MCF 10A (cell line): ENCODE data around the gene PPP6R3. TPM values are rescaled to one million over a fixed set of nuclear protein-coding genes. Genes with fewer than 3 reads are reported as not detected.

Experiments
- BruUV-seq: library from RNA; stranded (reverse); fragments of 400-500 nt; replicated peaks from 2 replicates; lab custom pipeline; 2021; lab: Mats Ljungman, UMichigan
- CTCF ChIA-PET: fragments of 300-600 bp; sonication (Branson Sonifier 250); formaldehyde crosslinking; extraction: SDS; loops from one replicate; lab custom pipeline; 2021; ENCODE audit warnings: antibody characterized with exemption, inconsistent platforms; lab: Yijun Ruan, JAX
- POLR2A ChIA-PET: fragments of 300-600, 350-650 bp; sonication (Branson Sonifier 250); formaldehyde crosslinking; extraction: SDS; loops from one replicate; lab custom pipeline; 2020; ENCODE audit warnings: antibody characterized with exemption, inconsistent platforms; lab: Yijun Ruan, JAX
- DNase-seq: peaks from one replicate; pipeline ENCODE4 v3.0.0-alpha.2; 2018; ENCODE audit not compliant: unreplicated experiment
- H3K27ac Mint-ChIP-seq: one replicate; pipeline ENCODE4 v1.8.0; 2022; ENCODE audit warnings: mild to moderate bottlenecking, low read depth, mixed read lengths; ENCODE audit not compliant: unreplicated experiment
- H3K27me3 Mint-ChIP-seq: one replicate; pipeline ENCODE4 v1.8.0; 2022; ENCODE audit warnings: mixed read lengths; ENCODE audit not compliant: insufficient read depth, unreplicated experiment
- H3K36me3 Mint-ChIP-seq: one replicate; pipeline ENCODE4 v1.8.0; 2022; ENCODE audit warnings: mild to moderate bottlenecking, moderate library complexity, mixed read lengths; ENCODE audit not compliant: insufficient read depth, unreplicated experiment
- H3K4me1 Mint-ChIP-seq: one replicate; pipeline ENCODE4 v1.8.0; 2022; ENCODE audit warnings: mixed read lengths; ENCODE audit not compliant: insufficient read depth, unreplicated experiment
- H3K4me3 Mint-ChIP-seq: one replicate; pipeline ENCODE4 v1.8.0; 2022; ENCODE audit warnings: mild to moderate bottlenecking, moderate library complexity, mixed read lengths; ENCODE audit not compliant: unreplicated experiment
- H3K9me3 Mint-ChIP-seq: one replicate; pipeline ENCODE4 v1.8.0; 2022; ENCODE audit warnings: mixed read lengths; ENCODE audit not compliant: unreplicated experiment
- CTCF ChIP-seq: fragments of 200-600 bp; IDR thresholded peaks from one replicate; pipeline ENCODE4 v1.8.0; 2022; ENCODE audit warnings: antibody characterized with exemption, mild to moderate bottlenecking; ENCODE audit not compliant: unreplicated experiment
- intact Hi-C: fragments of 100-400 bp; cut with micrococcal nuclease; formaldehyde crosslinking; loops from 2 replicates; pipeline ENCODE4 v1.14.1; 2022
- total RNA-seq: library from RNA; stranded (reverse); gene quantifications from 2 replicates; pipeline ENCODE4 v1.2.3, GENCODE V29; 2022

Gene PPP6R3
- total RNA-seq, 1 experiment from 2014 or later: 95.7 TPM

- ChIA-PET CTCF (no interaction called here), POLR2A (no interaction called here)
- Mint-ChIP-seq H3K36me3 (no peaks in the 10 kb centered on the region), H3K4me3 (no peak overlapping the region), H3K27me3 (peaks cover 35% of the 10 kb centered on the region), H3K4me1 (peaks cover 6% of the 10 kb centered on the region), H3K9me3 (no peaks in the 10 kb centered on the region), H3K27ac (no peak overlapping the region)
- BruUV-seq: no TSS peak
- intact Hi-C loops: no loop called here
- no peak for DNase-seq
- TF ChIP-seq CTCF: no peak
Measured at GRCh38 chr11:68653486-68654430, 193.2 kb downstream of the PPP6R3 start.

GRCh38 chr11:68654978-68655377 lies 194.4 kb downstream of the PPP6R3 start:
- TF ChIP-seq CTCF: no peak
- DNase-seq: no peak
- BruUV-seq: no TSS peak
- ChIA-PET POLR2A (interaction anchor here (0.6 kb wide), 1 partner anchor 11 kb away, joined by 3 read pairs; no protein-coding TSS in a partner anchor), CTCF (interaction anchor here (0.8 kb wide), 1 partner anchor 9 kb away, joined by 3 read pairs; no protein-coding TSS in a partner anchor)
- Mint-ChIP-seq H3K9me3 (no peaks in the 10 kb centered on the region), H3K27ac (no peak overlapping the region), H3K36me3 (no peaks in the 10 kb centered on the region), H3K4me1 (peaks cover 13% of the 10 kb centered on the region), H3K27me3 (peaks cover 35% of the 10 kb centered on the region), H3K4me3 (no peak overlapping the region)
- intact Hi-C loops: no loop called here

GRCh38 chr11:68655406-68655805 lies 194.9 kb downstream of the PPP6R3 start:
- H3K4me3 Mint-ChIP-seq: no peak overlapping the region
- ChIA-PET POLR2A (interaction anchor here (0.6 kb wide), 1 partner anchor 11 kb away, joined by 3 read pairs; no protein-coding TSS in a partner anchor), CTCF (interaction anchor here (0.8 kb wide), 1 partner anchor 10 kb away, joined by 3 read pairs; no protein-coding TSS in a partner anchor)
- BruUV-seq: no TSS peak
- H3K9me3 Mint-ChIP-seq: no peaks in the 10 kb centered on the region
- H3K4me1 Mint-ChIP-seq: peaks cover 13% of the 10 kb centered on the region
- intact Hi-C loops: no loop called here
- H3K27ac Mint-ChIP-seq: no peak overlapping the region
- no peak for DNase-seq
- peaks cover 35% of the 10 kb centered on the region for H3K27me3 Mint-ChIP-seq
- no peak for TF ChIP-seq CTCF
- no peaks in the 10 kb centered on the region for H3K36me3 Mint-ChIP-seq

DNA sequence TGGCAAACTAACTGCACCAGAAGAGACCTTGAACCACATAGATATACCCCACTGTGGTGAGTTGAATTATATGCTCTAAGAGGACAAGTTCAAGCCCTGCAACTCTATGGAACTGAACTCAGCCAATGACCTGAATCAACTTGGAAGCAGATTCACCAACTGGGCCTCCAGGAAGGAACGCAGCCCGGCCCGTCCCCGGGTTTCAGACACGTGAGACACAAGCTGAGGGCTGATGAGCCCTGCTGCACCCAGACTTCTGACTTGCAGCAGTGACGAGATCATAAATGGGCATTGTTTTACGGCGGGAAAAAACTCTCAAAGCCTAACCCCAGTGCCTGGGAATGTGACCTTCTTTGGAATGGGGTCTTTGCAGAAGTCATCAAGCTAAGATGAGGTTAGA lies 195.3 kb downstream of the PPP6R3 start:
- TF ChIP-seq CTCF: no peak
- no peak overlapping the region for H3K27ac Mint-ChIP-seq
- intact Hi-C loops: no loop called here
- BruUV-seq: no TSS peak
- no peaks in the 10 kb centered on the region for H3K36me3 Mint-ChIP-seq
- no peak for DNase-seq
- H3K9me3 Mint-ChIP-seq: no peaks in the 10 kb centered on the region
- no peak overlapping the region for H3K4me3 Mint-ChIP-seq
- H3K4me1 Mint-ChIP-seq: peaks cover 13% of the 10 kb centered on the region
- POLR2A ChIA-PET: interaction anchor here (0.6 kb wide), 1 partner anchor 12 kb away, joined by 3 read pairs; no protein-coding TSS in a partner anchor
- H3K27me3 Mint-ChIP-seq: peaks cover 35% of the 10 kb centered on the region
- CTCF ChIA-PET: no interaction called here
